ENCODE results near the gene USP5. TPM values are rescaled to one million over a fixed set of nuclear protein-coding genes. Genes with fewer than 3 reads are reported as not detected.

The USP5 gene
- total RNA-seq, 2 donors from 2014 or later, result 54.3 to 62.7 TPM

DNA sequence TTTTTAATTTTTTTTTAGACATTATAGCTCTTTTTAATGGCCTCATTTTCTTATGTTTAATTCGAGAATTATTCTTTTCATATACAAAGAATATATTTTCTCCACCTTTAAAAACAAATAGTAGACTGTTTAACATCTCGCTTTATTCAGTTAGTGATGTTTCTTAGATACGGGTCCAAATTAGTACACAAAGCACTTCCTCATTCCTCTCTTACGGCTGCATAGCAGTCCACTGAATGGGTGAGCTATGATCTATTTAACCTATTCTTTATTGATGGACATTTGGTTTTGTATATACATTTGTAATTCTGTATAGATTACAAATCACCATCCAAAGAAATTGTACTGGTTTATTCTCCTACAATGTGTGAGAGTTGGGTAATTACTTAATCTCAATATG is 38.6 kb upstream of the USP5 start:
- TF ChIP-seq, protein P1, sequence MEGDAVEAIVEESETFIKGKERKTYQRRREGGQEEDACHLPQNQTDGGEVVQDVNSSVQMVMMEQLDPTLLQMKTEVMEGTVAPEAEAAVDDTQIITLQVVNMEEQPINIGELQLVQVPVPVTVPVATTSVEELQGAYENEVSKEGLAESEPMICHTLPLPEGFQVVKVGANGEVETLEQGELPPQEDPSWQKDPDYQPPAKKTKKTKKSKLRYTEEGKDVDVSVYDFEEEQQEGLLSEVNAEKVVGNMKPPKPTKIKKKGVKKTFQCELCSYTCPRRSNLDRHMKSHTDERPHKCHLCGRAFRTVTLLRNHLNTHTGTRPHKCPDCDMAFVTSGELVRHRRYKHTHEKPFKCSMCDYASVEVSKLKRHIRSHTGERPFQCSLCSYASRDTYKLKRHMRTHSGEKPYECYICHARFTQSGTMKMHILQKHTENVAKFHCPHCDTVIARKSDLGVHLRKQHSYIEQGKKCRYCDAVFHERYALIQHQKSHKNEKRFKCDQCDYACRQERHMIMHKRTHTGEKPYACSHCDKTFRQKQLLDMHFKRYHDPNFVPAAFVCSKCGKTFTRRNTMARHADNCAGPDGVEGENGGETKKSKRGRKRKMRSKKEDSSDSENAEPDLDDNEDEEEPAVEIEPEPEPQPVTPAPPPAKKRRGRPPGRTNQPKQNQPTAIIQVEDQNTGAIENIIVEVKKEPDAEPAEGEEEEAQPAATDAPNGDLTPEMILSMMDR (IDR thresholded peaks at IDR 0.05), result no peak
- Histone ChIP-seq H3K4me1 (ENCODE audit: control insufficient read depth in 1 of 2, low read depth in 2 of 2) (no peaks in the 10 kb centered on the region), H3K36me3 (no peaks in the 10 kb centered on the region), H3K27me3 (replicated peaks; ENCODE audit: insufficient read depth) (no peaks in the 10 kb centered on the region), H3K27ac (no peak overlapping the region), H3K9me3 (no peaks in the 10 kb centered on the region), H3K4me3 (no peak overlapping the region)
- ATAC-seq (ENCODE audit: insufficient number of reproducible peaks, low FRiP score, low read depth) (no peak), DNase-seq (ENCODE audit: low spot score) (no peak)

GRCh38 chr12:6816598-6816997 is 35.4 kb upstream of the USP5 start:
- no peaks in the 10 kb centered on the region for H3K27me3 ChIP-seq (replicated peaks; ENCODE audit: insufficient read depth)

GRCh38 chr12:6817098-6817497 is 34.9 kb upstream of the USP5 start:
- Histone ChIP-seq H3K4me3 (no peak overlapping the region), H3K36me3 (no peaks in the 10 kb centered on the region), H3K4me1 (ENCODE audit: control insufficient read depth in 1 of 2, low read depth in 2 of 2) (peaks cover 4 to 12% of the 10 kb centered on the region in 2 donors), H3K27me3 (replicated peaks; ENCODE audit: insufficient read depth) (no peaks in the 10 kb centered on the region), H3K9me3 (no peaks in the 10 kb centered on the region), H3K27ac (no peak overlapping the region)
- TF ChIP-seq, protein P1 (IDR thresholded peaks at IDR 0.05), result no peak
- ATAC-seq (ENCODE audit: insufficient number of reproducible peaks, low FRiP score, low read depth) (no peak), DNase-seq (ENCODE audit: low spot score) (no peak)

More at GRCh38 chr12:6816598-6816997, 35.4 kb upstream of the USP5 start:
- no peak for ATAC-seq (ENCODE audit: insufficient number of reproducible peaks, low FRiP score, low read depth)
- H3K36me3 ChIP-seq, result no peaks in the 10 kb centered on the region
- TF ChIP-seq, protein P1 (IDR thresholded peaks at IDR 0.05), result no peak
- H3K9me3 ChIP-seq, result no peaks in the 10 kb centered on the region
- DNase-seq (ENCODE audit: low spot score), result no peak
- H3K4me1 ChIP-seq (ENCODE audit: control insufficient read depth in 1 of 2, low read depth in 2 of 2), result peaks cover 0 to 7% of the 10 kb centered on the region in 2 donors
- H3K27ac ChIP-seq, result no peak overlapping the region
- H3K4me3 ChIP-seq, result no peak overlapping the region

GRCh38 chr12:6817662-6818157 is 34.2 kb upstream of the USP5 start:
- peaks cover 5 to 16% of the 10 kb centered on the region in 2 donors for H3K4me1 ChIP-seq (ENCODE audit: control insufficient read depth in 1 of 2, low read depth in 2 of 2)
- TF ChIP-seq, protein P1 (IDR thresholded peaks at IDR 0.05), result no peak
- H3K9me3 ChIP-seq, result no peaks in the 10 kb centered on the region
- no peak overlapping the region for H3K27ac ChIP-seq
- H3K36me3 ChIP-seq, result no peaks in the 10 kb centered on the region
- DNase-seq (ENCODE audit: low spot score) (no peak), ATAC-seq (ENCODE audit: insufficient number of reproducible peaks, low FRiP score, low read depth) (no peak)
- no peaks in the 10 kb centered on the region for H3K27me3 ChIP-seq (replicated peaks; ENCODE audit: insufficient read depth)
- no peak overlapping the region for H3K4me3 ChIP-seq

DNA sequence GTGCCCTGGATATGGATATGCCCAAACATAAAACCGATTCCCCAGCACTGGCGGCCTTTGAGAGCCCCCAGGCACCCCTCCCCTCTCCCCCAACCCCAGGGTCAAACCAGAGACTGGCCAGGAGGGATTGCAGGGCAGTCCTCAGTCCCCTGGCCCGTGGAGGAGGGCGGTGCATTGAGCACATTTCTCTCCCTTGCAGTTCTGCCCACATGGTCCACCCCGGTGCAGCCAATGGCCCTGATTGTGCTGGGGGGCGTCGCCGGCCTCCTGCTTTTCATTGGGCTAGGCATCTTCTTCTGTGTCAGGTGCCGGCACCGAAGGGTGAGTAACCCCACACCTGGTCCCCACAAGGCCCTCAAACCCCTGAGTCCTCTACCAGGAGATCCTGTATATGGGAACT is 33.7 kb upstream of the USP5 start:
- peaks cover 5 to 16% of the 10 kb centered on the region in 2 donors for H3K4me1 ChIP-seq (ENCODE audit: control insufficient read depth in 1 of 2, low read depth in 2 of 2)
- TF ChIP-seq, protein P1 (IDR thresholded peaks at IDR 0.05), result no peak
- DNase-seq (ENCODE audit: low spot score), result no peak
- no peaks in the 10 kb centered on the region for H3K36me3 ChIP-seq
- no peak for ATAC-seq (ENCODE audit: insufficient number of reproducible peaks, low FRiP score, low read depth)
- no peaks in the 10 kb centered on the region for H3K9me3 ChIP-seq
- H3K27me3 ChIP-seq (replicated peaks; ENCODE audit: insufficient read depth), result peaks cover 5% of the 10 kb centered on the region
- no peak overlapping the region for H3K4me3 ChIP-seq
- no peak overlapping the region for H3K27ac ChIP-seq
